ENCODE measurements around the gene DDB1.
"Not testable (repeated sequence)": the region's sequence is repeated elsewhere in the genome, so short reads cannot be mapped to it uniquely, and the experiment has no call there.

The DDB1 gene

GRCh38 chr11:61267437-61267841, 65.5 kb downstream of the DDB1 start:
- DNase-seq = no peak

- no peak for DNase-seq
Measured at GRCh38 chr11:61266602-61267001, 66.3 kb downstream of the DDB1 start.

- no peak for DNase-seq
Measured at GRCh38 chr11:61265357-61265756, 67.5 kb downstream of the DDB1 start.

- DNase-seq = no peak
Measured at GRCh38 chr11:61264795-61265194, 68.1 kb downstream of the DDB1 start.

GRCh38 chr11:61264371-61264770, 68.5 kb downstream of the DDB1 start:
- no peak for DNase-seq

GRCh38 chr11:61259363-61259762, 73.5 kb downstream of the DDB1 start:
- no peak for DNase-seq

- no peak for DNase-seq
Measured at GRCh38 chr11:61258546-61258945, 74.4 kb downstream of the DDB1 start.

GRCh38 chr11:61256710-61257482, 76.0 kb downstream of the DDB1 start:
- DNase-seq = peak in 1 of 2 donors; percentile 84

- peak; percentile 17 to 66 for DNase-seq
Measured at GRCh38 chr11:61254403-61255025, 78.4 kb downstream of the DDB1 start.

- DNase-seq = not testable (repeated sequence)
Measured at GRCh38 chr11:61252332-61252731, 80.6 kb downstream of the DDB1 start.

GRCh38 chr11:61250796-61251765, 81.8 kb downstream of the DDB1 start:
- DNase-seq = not testable (repeated sequence)

All from bone marrow (tissue), 2 donors.